Chondrocyte (in vitro differentiated cells): ENCODE results near the gene SPZ1. TPM values are rescaled to one million over a fixed set of nuclear protein-coding genes. Genes with fewer than 3 reads are reported as not detected.
A peak's percentile ranks its signal among the peaks of the same experiment; 100 is the strongest.
"Not testable (repeated sequence)": the region's sequence is repeated elsewhere in the genome, so short reads cannot be mapped to it uniquely, and the experiment has no call there.

Source experiments
- DNase-seq: peaks from one replicate; pipeline ENCODE4 v3.0.0; 2021; ENCODE audit warnings: mixed read lengths, low spot score
- H3K27ac Mint-ChIP-seq: one replicate; pipeline ENCODE4 v1.8.0; 2021; ENCODE audit warnings: mild to moderate bottlenecking, moderate library complexity, mixed read lengths; ENCODE audit not compliant: unreplicated experiment
- H3K27me3 Mint-ChIP-seq: 2 replicates; pipeline ENCODE4 v1.8.0; 2021; ENCODE audit warnings: low read depth, mixed read lengths
- H3K36me3 Mint-ChIP-seq: 2 replicates; pipeline ENCODE4 v1.8.0; 2021; ENCODE audit warnings: low read depth, mixed read lengths
- H3K4me1 Mint-ChIP-seq: 2 replicates; pipeline ENCODE4 v1.8.0; 2021; ENCODE audit warnings: low read depth, mild to moderate bottlenecking, mixed read lengths
- H3K4me3 Mint-ChIP-seq: one replicate; pipeline ENCODE4 v1.8.0; 2021; ENCODE audit warnings: mild to moderate bottlenecking, moderate library complexity, mixed read lengths; ENCODE audit not compliant: unreplicated experiment
- H3K9me3 Mint-ChIP-seq: 2 replicates; pipeline ENCODE4 v1.8.0; 2021; ENCODE audit warnings: low read depth, mixed read lengths
- CTCF ChIP-seq: fragments of 200-600 bp; sonication (generic); IDR thresholded peaks from 2 replicates; pipeline ENCODE4 v1.5.0; 2021; ENCODE audit warnings: antibody characterized with exemption, mild to moderate bottlenecking, moderate library complexity
- total RNA-seq: library from RNA; stranded (reverse); gene quantifications from 3 replicates; pipeline ENCODE4 v1.2.1, GENCODE V29; 2021

Gene SPZ1
- total RNA-seq, 1 donor from 2014 or later, result not detected

GRCh38 chr5:80346055-80346454 lies 26.3 kb downstream of the SPZ1 start:
- Mint-ChIP-seq H3K36me3 (no peaks in the 10 kb centered on the region), H3K4me1 (no peaks in the 10 kb centered on the region), H3K9me3 (no peaks in the 10 kb centered on the region), H3K4me3 (no peak overlapping the region), H3K27ac (no peak overlapping the region), H3K27me3 (peaks cover 8% of the 10 kb centered on the region)
- peak; percentile 63 for TF ChIP-seq CTCF
- no peak for DNase-seq

- TF ChIP-seq CTCF, result no peak
- Mint-ChIP-seq H3K27ac (no peak overlapping the region), H3K4me1 (no peaks in the 10 kb centered on the region), H3K4me3 (no peak overlapping the region), H3K27me3 (no peaks in the 10 kb centered on the region), H3K36me3 (no peaks in the 10 kb centered on the region), H3K9me3 (no peaks in the 10 kb centered on the region)
- no peak for DNase-seq
Measured at GRCh38 chr5:80348171-80348570, 28.4 kb downstream of the SPZ1 start.

GRCh38 chr5:80351019-80351418 lies 31.2 kb downstream of the SPZ1 start:
- not testable (repeated sequence) for H3K4me3 Mint-ChIP-seq, H3K36me3 Mint-ChIP-seq, H3K27ac Mint-ChIP-seq, H3K9me3 Mint-ChIP-seq, H3K27me3 Mint-ChIP-seq, DNase-seq
- peaks cover 12% of the 10 kb centered on the region for H3K4me1 Mint-ChIP-seq

- DNase-seq, result no peak
- H3K27me3 Mint-ChIP-seq, result no peaks in the 10 kb centered on the region
- no peaks in the 10 kb centered on the region for H3K36me3 Mint-ChIP-seq
Measured at GRCh38 chr5:80355686-80356085, 35.9 kb downstream of the SPZ1 start.

GRCh38 chr5:80357671-80358070 lies 37.9 kb downstream of the SPZ1 start:
- Mint-ChIP-seq H3K27ac (no peak overlapping the region), H3K9me3 (peaks cover 4% of the 10 kb centered on the region), H3K27me3 (no peaks in the 10 kb centered on the region), H3K36me3 (no peaks in the 10 kb centered on the region), H3K4me3 (no peak overlapping the region), H3K4me1 (peaks cover 12% of the 10 kb centered on the region)
- TF ChIP-seq CTCF, result no peak
- no peak for DNase-seq

More at GRCh38 chr5:80355686-80356085, 35.9 kb downstream of the SPZ1 start:
- TF ChIP-seq CTCF, result no peak
- Mint-ChIP-seq H3K27ac (no peak overlapping the region), H3K4me1 (peaks cover 12% of the 10 kb centered on the region), H3K9me3 (no peaks in the 10 kb centered on the region), H3K4me3 (no peak overlapping the region)

- peaks cover 4% of the 10 kb centered on the region for H3K9me3 Mint-ChIP-seq
- H3K27ac Mint-ChIP-seq, result no peak overlapping the region
- no peaks in the 10 kb centered on the region for H3K36me3 Mint-ChIP-seq
- H3K4me3 Mint-ChIP-seq, result no peak overlapping the region
- no peaks in the 10 kb centered on the region for H3K4me1 Mint-ChIP-seq
- no peak for DNase-seq
- no peak for TF ChIP-seq CTCF
- no peaks in the 10 kb centered on the region for H3K27me3 Mint-ChIP-seq
Measured at GRCh38 chr5:80360914-80361444, 41.2 kb downstream of the SPZ1 start.
